Kidney (tissue), 14 donors: ENCODE results near the gene RNF152. TPM values are rescaled to one million over a fixed set of nuclear protein-coding genes. Genes with fewer than 3 reads are reported as not detected.

Source experiments
- DNase-seq, 5 donors: peaks; one replicate each; pipeline ENCODE4 v3.0.0-alpha.2; 2013 to 2020
- FAIRE-seq: peaks from 2 replicates; lab custom pipeline; 2012; peaks lifted over from hg19 to GRCh38; lab: Jason Lieb, UNC
- H3K27ac ChIP-seq, 2 donors: one replicate each; pipeline ENCODE4 v1.7.0; 2013; ENCODE audit warnings: low read depth in 2 of 2, low read length in 2 of 2, inconsistent platforms in 1 of 2
- H3K27me3 ChIP-seq: one replicate; pipeline ENCODE4 v1.7.1; 2013; ENCODE audit warnings: low read length, inconsistent platforms; ENCODE audit not compliant: control insufficient read depth, insufficient read depth
- H3K36me3 ChIP-seq, 3 donors: one replicate each; pipeline versions ENCODE4 v1.7.0 to v1.7.1; 2013; ENCODE audit warnings: low read length in 3 of 3, control low read depth in 1 of 3, inconsistent platforms in 1 of 3; ENCODE audit not compliant: insufficient read depth in 3 of 3, control insufficient read depth in 2 of 3
- H3K4me1 ChIP-seq, 3 donors: one replicate each; pipeline versions ENCODE4 v1.7.0 to v1.7.1; 2013; ENCODE audit warnings: low read length in 3 of 3, inconsistent platforms in 1 of 3, low read depth in 1 of 3; ENCODE audit not compliant: control insufficient read depth in 2 of 3, insufficient read depth in 2 of 3
- H3K4me3 ChIP-seq, 3 donors: one replicate each; pipeline versions ENCODE4 v1.7.0 to v1.8.1; 2013; ENCODE audit warnings: low read length in 3 of 3, control low read depth in 1 of 3, inconsistent platforms in 1 of 3
- H3K9ac ChIP-seq, 3 donors: one replicate each; pipeline versions ENCODE4 v1.7.0 to v1.7.1; 2013; ENCODE audit warnings: low read length in 3 of 3, control low read depth in 1 of 3, inconsistent platforms in 1 of 3
- H3K9me3 ChIP-seq, 3 donors: one replicate each; pipeline versions ENCODE4 v1.7.0 to v1.7.1; 2013; ENCODE audit warnings: low read length in 3 of 3, control low read depth in 1 of 3, inconsistent platforms in 1 of 3; ENCODE audit not compliant: control insufficient read depth in 2 of 3, insufficient read depth in 1 of 3
- intact Hi-C: fragments of 100-400 bp; cut with DNase I; formaldehyde crosslinking; loops from one replicate; pipeline ENCODE4 v1.11.1; 2022
- polyA plus RNA-seq: library from polyadenylated mRNA; stranded (reverse); fragments of 350-450 nt; fragmentation: Illumina TruSeq; extraction: RNeasy Lipid Tissue Mini Kit (QIAGEN cat#74804); gene quantifications from one replicate; pipeline ENCODE4 v1.2.3, GENCODE V29; 2014; ENCODE audit warnings: low read depth, low replicate concordance; ENCODE audit not compliant: insufficient read depth
- total RNA-seq: library from RNA; stranded (reverse); fragmentation: NEBNext Ultra II Directional; extraction: Animal tissue kit (Norgen Biotek cat#: 25700); gene quantifications from one replicate; pipeline ENCODE4 v1.2.1, GENCODE V29; 2021
- TF ChIP-seq, protein P1 (sequence below): IDR thresholded peaks from 3 replicates; pipeline ENCODE4 v1.5.1; 2012; ENCODE audit warnings: mild to moderate bottlenecking, moderate library complexity, borderline replicate concordance; ENCODE audit not compliant: insufficient read depth; ENCODE audit errors: extremely low read depth
- donor health status: control.
- donor health status: control.
- donor health status: control.
- donor health status: control.
- donor health status: control.
- donor health status: DM: yes; HTN: yes; CAD: no.
- donor health status: Normal renal cell carcinoma (clear cell type).

RNF152 gene
- total and polyA plus RNA-seq, 2 donors from 2014 or later = 37.6 to 45.0 TPM

DNA sequence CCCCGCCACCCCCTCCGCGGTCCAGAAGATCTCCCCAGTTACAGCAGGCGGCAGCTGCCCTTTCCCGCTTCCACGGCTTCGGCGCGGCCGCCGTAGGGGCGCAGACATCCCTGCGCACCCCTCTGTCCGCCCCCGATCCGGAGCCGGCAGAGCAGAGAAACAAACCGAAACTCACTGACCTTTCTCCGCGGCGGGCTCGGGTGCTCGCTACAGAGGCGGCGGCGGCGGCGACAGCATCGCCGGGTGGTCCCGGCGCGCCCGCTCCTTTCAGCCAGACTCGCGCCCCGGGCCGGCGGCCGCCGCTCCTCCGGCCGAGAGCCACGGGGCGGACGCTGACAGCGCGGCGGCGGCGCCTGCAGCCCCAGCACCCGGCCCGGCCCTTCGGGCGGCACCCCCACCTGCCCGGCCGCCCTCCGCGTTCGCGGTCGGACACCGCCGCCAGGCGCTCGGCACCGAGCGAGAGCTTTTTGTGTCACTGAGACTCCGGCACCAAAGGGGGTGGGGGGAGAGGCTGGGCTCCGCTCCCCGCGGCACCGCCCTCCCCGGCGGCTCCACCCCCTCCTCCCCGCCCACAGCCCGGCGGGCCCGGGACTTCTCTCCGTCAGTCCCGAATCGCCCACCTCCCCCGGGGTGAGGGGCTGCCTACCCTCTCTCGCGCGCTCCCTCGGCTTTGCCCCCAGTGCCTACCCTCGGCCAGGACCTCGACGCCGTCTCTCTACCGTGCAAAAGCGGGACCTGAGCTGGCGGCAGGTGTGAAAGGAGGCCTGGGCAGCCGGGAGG lies 1.4 kb upstream of the RNF152 start:
- no peaks in the 10 kb centered on the region for H3K9me3 ChIP-seq
- FAIRE-seq (no peak), DNase-seq (peak; percentile 83 to 95 (median 91))
- peaks cover 0 to 37% (median 15%) of the 10 kb centered on the region in 3 donors for H3K36me3 ChIP-seq
- TF ChIP-seq, protein P1, sequence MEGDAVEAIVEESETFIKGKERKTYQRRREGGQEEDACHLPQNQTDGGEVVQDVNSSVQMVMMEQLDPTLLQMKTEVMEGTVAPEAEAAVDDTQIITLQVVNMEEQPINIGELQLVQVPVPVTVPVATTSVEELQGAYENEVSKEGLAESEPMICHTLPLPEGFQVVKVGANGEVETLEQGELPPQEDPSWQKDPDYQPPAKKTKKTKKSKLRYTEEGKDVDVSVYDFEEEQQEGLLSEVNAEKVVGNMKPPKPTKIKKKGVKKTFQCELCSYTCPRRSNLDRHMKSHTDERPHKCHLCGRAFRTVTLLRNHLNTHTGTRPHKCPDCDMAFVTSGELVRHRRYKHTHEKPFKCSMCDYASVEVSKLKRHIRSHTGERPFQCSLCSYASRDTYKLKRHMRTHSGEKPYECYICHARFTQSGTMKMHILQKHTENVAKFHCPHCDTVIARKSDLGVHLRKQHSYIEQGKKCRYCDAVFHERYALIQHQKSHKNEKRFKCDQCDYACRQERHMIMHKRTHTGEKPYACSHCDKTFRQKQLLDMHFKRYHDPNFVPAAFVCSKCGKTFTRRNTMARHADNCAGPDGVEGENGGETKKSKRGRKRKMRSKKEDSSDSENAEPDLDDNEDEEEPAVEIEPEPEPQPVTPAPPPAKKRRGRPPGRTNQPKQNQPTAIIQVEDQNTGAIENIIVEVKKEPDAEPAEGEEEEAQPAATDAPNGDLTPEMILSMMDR = peak; percentile 47
- peak overlapping the region in 1 of 3 donors; percentile 92 for H3K9ac ChIP-seq
- H3K27me3 ChIP-seq = no peaks in the 10 kb centered on the region
- H3K4me3 ChIP-seq = peak overlapping the region; percentile 33 to 92 (median 60)
- H3K4me1 ChIP-seq = peaks cover 0 to 14% (median 12%) of the 10 kb centered on the region in 3 donors
- intact Hi-C loops = no loop called here
- H3K27ac ChIP-seq = peak overlapping the region; percentile 90 to 92

DNA sequence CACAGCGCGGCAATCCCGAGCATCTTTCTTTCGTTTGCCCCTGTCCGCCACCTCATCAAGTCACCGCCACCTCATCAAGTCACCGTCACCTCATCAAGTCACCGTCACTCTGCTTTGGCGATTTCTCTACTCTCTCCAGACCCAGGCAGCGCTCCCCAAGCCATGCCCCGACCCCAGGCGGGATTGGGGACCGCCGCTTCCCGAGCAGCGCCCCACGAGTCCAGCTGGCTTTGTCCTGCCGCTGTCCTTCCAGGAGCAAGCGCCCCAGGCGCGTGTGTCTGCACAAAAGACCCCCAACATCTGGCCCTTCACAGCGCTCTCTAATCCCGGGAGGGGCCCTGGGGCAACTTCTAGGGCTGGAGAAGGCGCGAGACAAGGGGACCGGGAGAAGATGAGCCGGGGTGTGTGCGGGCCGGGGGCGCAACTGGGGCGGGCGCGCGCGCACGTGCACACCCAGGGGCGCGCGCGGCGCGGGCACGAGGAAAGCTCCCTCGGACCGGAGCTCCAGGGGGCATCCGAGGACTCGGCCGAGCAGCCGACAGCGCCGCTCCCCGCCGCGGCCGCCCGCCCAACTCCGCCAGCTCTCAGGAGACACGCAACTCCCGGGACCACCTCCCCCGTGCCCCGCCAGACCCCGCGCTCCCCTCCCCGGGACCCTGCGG lies 633 bp upstream of the RNF152 start:
- peak overlapping the region; percentile 57 to 92 (median 92) for H3K4me3 ChIP-seq
- no peaks in the 10 kb centered on the region for H3K27me3 ChIP-seq
- no peaks in the 10 kb centered on the region for H3K9me3 ChIP-seq
- peak overlapping the region; percentile 38 to 95 (median 92) for H3K9ac ChIP-seq
- no peak for FAIRE-seq
- peak overlapping the region; percentile 87 to 92 for H3K27ac ChIP-seq
- H3K4me1 ChIP-seq = peaks cover 0 to 14% (median 12%) of the 10 kb centered on the region in 3 donors
- H3K36me3 ChIP-seq = peaks cover 0 to 44% (median 15%) of the 10 kb centered on the region in 3 donors
- TF ChIP-seq, protein P1 = peak; percentile 0
- intact Hi-C loops = no loop called here
- peak; percentile 68 to 88 (median 83) for DNase-seq

DNA sequence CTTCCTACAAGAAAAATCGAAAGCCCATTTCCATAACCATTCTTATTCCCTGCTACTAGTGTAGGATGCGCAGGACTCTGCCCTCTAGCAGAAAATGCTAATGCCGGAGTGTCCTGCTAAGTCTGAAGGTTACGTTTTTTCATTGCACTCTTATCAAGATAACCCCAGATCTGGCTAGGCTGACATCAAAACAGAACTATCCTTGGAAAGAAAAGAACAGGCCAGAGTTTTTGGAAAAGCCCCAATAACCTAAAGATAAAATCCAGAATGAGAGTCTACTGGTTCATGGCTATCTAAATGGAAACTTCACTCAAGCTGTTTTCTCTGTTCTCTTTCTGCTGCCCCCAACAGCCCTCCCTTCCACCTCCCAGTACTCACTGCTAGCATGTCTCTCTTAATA lies 913 bp downstream of the RNF152 start:
- Histone ChIP-seq H3K4me3 (peak overlapping the region in 2 of 3 donors; percentile 92), H3K27ac (peak overlapping the region; percentile 87 to 92), H3K9me3 (no peaks in the 10 kb centered on the region), H3K36me3 (peaks cover 2 to 53% (median 17%) of the 10 kb centered on the region in 3 donors), H3K27me3 (no peaks in the 10 kb centered on the region), H3K4me1 (peaks cover 0 to 16% (median 12%) of the 10 kb centered on the region in 3 donors), H3K9ac (peak overlapping the region in 2 of 3 donors; percentile 92 to 95)
- TF ChIP-seq, protein P1 = no peak
- intact Hi-C loops = no loop called here
- DNase-seq = no peak
- no peak for FAIRE-seq
